ENCODE results near the gene CRISPLD2.
"Not testable (repeated sequence)": the region's sequence is repeated elsewhere in the genome, so short reads cannot be mapped to it uniquely, and the experiment has no call there.

The CRISPLD2 gene

DNA sequence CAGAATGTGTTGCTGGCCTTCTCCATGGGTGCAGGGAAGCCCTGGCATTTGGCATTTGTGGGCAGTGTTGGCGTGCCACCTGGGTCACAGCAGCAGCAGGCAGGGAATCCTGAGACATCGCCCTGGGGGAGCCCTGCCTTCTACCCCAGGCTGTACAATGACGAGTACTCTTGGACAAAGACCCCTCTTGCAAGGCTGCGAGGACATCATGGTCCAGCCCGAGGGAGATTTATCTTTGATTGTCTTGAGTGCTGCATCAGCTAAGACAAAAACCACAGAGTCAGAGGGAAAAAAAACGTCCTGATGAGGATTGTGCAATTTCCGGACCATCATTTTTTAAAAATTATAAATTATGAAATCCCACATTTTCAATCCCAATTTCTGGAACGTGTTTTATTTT is 3.7 kb downstream of the CRISPLD2 start:
- no peak for DNase-seq

GRCh38 chr16:84823926-84824325 is 4.1 kb downstream of the CRISPLD2 start:
- no peak for DNase-seq

DNA sequence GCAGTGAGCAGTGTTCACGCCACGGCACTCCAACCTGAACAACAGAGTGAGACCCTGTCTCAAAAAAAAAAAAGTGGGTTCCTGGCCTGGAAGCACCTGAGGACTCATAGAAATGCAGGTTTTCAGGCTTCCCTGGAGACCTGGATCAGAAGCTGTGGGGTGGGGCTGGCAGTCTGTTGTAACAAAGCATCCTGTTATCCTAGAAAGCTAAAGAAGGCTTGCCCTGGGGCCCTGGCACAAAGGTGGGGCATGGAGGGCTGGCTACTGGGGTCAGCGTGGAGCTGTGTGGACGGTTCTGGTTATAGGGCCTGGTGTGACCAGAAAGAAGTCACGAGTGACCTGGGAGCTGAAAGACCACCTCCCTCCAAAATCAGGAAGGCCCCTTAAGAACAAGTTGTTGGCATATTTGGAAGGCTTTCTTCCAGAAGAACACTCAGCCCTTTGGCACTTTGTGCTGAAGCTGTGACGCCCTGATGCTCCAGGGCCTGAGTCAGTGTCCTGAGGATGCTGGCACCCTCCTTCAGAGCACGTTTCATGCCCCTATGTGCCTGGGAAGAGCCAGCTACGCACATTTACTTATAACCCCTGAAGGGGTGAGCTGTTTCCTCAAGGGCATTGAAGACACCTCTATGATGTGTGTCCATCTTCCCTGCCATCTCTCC is 6.2 kb downstream of the CRISPLD2 start:
- no peak for DNase-seq

DNA sequence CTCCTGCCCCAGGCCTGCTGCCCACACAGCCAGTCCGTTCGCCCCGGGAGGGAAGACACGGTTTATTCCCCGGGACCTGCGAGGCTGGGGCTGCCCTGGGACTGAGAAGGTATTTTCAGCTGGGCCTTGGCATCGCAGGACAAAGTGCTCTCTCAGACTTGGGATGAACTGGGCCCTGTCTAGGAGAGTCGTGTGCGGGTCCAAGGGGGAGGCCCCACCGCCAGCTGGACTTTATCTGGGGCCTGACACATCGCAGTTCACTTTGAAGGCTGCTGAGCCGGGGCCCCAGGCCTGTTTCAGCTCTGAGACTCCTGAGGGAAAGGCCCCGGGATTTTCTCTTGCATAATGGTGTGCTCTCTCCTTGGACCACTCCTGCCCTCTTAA is 6.8 kb downstream of the CRISPLD2 start:
- DNase-seq = no peak

DNA sequence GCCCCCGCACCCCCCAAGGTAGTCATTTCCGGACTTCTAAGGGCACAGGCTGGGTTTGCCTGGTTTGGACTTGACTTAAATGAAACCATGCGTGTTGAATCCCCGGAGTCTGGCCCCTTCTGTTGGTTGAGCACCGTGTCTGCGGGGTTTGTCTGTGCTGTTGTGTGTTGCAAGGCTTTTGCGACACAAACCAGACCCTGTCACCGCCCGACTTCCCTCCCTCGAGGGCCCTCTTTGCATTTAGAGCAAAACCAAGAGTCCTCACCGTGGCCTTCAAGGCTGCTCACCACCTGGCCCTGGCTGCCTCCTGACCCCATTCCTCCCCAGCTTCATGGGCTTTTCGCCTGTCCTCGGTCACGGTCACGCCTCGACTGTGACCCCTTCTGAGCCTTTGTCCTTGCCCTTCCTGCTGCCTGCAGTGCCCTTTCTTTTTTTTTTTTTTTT is 7.4 kb downstream of the CRISPLD2 start:
- no peak for DNase-seq

DNA sequence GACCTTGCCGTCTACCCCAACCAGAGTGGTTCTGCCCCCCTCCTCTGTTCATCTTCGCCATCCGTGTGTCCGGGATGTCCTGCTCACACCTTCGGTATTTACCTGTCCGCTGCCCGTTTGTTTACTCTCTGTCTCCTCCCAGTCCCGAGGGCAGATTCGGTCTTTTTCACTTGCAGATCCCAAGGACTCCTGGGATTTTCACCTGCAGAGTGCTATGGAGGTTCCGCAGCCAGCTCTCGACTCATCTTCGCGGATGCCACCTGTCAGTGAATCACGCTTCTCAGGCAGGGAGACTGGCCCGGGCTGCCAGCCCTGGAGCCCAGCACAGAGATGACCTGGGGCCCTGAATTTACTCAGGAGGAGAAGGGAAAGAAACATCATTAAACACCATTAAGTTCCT is 8.1 kb downstream of the CRISPLD2 start:
- DNase-seq = no peak

DNA sequence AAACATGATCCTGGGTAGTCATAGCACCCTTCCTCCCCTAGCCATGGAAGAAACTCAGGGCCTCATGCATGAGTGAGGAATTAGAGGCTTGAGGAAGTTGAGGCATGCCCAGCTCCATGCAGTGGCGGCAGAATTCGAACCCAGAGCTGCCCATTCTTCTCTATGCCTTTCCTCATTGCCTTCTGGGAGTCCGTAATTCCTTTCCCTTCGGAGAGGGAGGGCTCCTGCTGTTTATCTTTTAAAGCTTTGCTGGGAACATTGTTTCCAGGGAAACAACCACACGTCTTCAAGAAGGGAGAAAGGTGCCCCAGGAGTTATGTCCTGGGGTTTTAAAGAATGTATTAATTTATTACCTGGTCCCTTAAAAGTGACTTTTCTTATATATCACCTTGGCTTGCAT is 8.5 kb downstream of the CRISPLD2 start:
- no peak for DNase-seq

DNA sequence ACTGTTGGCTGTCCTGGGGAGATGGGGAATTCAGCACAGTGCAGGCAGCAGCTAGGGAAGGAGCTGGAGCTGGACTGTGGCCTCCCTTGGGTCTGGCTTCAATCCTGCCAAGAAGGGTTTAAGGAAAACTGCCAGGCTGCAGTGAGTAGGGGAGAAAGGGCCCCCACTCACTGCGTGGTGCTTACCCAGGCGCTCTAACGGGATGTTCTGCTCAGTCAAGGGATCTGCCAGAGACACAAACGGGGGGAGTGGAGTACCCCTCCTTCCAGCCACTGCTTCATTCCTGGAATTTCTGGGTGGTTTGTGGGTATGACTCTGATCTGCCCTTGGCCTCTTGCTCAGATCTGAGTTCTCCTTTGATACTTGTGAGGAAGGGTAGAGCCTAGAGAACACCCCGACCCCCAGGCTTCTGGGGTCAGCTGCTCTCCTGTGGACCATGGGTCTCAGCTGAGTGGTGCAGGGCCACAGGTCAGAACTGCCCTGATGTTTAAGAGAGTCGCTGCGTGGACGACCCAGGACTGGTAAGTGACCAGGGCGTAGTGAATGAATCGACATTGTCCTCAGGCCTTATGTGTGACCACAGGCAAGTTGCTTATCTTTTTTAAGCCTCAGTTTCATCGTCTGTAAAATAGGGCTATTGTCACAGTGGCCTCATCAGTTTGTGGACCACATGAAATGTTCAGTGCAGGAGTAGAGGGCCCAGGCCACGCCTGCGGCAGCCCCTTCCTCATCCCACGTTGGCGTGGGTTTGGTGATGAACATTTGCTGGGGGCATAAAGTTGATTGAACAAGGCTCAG is 9.6 kb downstream of the CRISPLD2 start:
- no peak for DNase-seq

- DNase-seq = no peak
These were observed 11.1 kb downstream of the CRISPLD2 start for GRCh38 chr16:84830765-84831384.

GRCh38 chr16:84831728-84832127 is 11.9 kb downstream of the CRISPLD2 start:
- not testable (repeated sequence) for DNase-seq

DNA sequence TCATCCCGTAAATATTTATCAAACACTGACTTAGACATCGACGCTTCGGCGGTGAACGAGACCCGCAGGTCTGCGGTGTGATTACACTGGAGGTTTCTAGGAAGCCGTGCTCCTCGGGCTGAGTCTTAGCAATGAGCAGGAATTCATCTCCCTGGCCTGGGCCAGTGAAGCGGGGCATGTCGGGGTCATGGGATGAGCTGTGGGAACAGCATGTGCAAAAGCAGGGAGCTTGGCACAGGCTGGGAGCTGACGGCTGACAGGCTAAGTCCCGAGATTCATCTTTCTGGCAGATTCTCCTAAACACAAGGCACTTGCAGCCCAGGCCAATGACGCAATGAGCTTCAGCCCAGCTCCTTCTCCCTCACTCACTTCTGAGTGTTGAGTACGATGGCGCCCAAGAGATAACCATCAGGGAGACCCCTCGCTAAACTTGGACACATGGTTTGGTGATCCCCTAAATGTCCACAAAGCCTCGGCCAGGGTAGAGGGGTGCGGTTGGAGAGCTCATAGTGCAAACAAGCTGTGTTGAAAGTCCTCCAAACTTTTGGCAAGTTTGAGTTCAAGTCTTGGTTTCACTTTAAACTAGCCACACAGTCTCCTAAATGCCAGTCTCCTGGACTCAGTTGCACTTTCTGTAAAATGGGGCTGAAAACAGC is 12.8 kb downstream of the CRISPLD2 start:
- DNase-seq = no peak

- no peak for DNase-seq
These were observed 13.3 kb downstream of the CRISPLD2 start for GRCh38 chr16:84833144-84833500.

DNA sequence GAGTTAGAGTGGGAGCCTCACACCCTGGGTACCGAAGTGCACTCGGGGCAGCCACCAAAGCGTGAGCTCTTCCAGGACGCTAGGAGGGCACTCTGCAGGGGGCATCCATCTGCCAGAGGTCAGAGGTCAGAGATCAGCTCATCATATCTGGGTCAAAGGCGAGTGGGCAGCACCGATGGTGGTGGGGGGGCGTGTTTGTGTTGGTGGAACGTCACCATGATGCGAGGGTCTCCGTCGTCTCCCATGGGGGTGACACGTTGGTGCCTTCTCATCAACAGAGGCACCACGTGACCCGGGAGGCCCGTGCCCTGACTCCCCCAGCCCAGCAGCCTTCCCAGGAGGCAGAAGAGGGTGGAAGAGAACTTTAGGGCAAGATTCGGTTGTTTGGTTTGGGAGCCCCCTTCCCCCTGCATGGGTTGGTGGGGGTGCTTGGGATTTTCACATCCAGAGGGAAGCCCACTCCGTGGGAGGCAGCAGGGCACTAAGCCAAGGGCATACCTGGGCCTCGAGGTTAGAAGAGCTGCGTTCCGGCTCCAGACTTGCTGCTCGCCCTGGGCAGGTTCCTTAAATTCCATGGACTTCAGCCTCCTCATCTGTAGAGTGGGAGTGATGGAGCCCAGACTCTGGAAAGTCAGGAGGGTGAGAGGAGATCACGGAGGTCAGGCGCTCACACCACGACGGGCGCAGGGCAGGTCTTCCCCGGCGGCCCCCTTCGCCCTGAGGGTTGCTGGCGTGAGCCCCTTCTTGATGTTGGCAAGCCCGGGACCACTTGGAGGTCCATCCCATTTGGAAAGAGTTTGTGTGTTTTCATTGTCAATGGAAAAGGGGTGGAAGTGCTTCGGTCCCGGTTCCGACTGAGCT is 14.0 kb downstream of the CRISPLD2 start:
- no peak for DNase-seq

DNA sequence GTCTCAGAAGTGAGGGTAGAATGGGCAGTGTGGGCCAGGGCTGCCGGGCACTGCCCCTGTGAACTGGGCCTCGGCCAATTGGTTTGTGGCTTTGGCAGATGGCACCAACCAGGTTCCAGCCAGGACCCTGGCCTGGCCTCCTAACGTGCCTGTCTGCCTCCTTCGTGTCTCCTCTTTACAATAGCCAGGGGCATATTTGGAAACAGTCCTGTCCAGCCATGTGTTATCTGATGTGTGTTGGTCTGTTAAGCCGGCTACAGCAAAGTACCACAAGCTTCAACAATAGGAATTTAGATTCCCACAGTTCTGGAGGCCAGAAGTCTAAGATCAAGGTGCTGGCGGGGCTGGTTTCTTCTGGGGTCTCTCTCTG is 14.6 kb downstream of the CRISPLD2 start:
- no peak for DNase-seq

DNA sequence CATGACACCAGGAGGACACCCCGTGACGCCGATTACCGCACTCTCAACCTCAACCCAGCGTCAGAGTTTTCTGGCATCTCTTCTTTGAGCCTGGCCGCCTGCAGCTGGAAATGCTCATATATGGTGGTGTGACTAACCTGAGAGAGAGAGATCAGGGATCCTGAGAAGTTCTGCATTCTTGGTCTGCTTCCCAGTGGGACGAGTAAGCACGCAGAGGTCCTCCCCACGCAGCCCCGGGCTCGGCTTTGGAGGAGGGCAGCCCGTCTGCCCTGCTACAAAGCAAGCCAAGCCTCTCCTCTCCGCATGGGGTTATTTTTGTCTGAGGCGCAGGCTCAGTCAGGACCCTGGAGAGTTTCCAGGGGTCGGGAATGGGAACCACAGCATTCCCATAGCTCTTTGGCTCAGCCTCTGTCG is 16.5 kb downstream of the CRISPLD2 start:
- DNase-seq = no peak

- no peak for DNase-seq
These were observed 17.2 kb downstream of the CRISPLD2 start for GRCh38 chr16:84836967-84837366.

DNA sequence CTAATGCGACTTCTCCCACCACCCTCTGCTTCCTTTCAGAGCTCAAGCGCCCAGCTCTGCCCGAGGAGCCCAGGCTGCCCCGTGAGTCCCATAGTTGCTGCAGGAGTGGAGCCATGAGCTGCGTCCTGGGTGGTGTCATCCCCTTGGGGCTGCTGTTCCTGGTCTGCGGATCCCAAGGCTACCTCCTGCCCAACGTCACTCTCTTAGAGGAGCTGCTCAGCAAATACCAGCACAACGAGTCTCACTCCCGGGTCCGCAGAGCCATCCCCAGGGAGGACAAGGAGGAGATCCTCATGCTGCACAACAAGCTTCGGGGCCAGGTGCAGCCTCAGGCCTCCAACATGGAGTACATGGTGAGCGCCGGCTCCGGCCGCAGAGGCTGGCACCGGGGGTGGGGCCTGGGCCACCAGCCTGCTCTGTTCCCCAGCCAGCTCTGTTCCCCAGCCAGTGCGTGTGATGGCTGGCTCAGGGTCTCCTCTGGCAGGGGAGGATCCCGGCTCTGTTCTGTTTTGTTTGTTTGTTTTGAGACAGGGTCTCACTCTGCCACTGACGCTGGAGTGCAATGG is 18.7 kb downstream of the CRISPLD2 start:
- DNase-seq = no peak

DNA sequence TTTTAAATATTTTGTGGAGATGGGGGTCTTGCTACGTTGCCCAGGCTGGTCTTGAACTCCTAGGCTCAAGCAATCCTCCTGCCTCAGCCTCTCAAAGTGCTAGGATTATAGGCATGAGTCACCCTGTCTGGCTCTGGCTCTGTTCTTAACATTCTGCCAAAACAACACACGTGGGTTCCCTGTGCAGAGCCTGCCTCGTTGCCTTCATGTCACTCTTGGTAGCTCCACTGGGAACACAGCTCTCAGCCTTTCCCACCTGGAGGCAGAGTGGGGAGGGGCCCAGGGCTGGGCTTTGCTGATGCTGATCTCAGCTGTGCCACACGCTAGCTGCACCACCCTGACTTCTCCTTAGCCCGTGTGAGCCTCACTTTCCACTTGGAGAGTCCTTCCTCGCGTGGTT is 19.3 kb downstream of the CRISPLD2 start:
- no peak for DNase-seq

GRCh38 chr16:84839956-84840355 is 20.2 kb downstream of the CRISPLD2 start:
- DNase-seq = no peak

DNA sequence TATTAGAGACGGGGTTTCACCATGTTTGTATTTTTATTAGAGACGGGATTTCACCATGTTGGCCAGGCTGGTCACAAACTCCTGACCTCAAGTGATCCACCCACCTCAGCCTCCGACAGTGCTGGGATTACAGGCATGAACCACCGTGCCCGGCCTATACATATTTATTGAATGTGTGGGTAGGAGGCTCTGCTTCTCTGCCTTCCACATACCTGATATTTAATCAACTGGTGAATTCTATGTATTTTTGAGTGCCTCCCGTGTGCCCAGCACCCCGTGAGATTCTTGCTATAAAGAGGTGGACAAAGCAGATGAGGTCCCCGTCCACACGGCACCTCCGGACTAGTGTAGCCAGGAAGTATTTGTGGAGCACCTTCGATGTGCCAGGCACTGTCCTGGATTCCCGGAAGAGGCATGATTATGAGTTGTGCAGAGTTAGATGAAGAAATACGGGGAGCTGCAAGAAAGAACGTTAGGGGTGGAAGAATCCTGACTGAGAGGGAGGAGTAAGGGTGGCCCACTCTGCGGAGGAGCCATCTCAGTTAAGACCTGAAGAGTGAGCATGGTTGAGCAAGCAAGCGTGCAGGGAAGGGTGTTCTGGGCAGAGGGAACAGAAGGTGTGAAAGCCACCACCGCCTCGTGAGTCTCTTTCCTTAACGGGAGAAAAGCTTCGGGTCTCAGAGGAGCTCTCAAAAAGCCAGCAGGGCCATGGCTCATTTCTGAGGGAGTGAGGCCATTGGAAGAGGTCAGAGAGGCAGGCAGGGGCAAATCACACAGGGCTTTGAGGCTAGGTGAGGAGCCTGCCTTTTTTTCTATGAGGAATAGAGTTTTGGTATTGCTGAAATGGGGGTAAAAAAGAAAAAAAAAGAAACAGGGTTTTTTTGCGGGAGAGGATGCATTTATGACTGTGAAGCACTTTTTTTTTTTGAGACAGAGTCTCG is 21.2 kb downstream of the CRISPLD2 start:
- no peak for DNase-seq

GRCh38 chr16:84841787-84842300 is 22.1 kb downstream of the CRISPLD2 start:
- no peak for DNase-seq
